ENCODE results near the gene C3. TPM values are rescaled to one million over a fixed set of nuclear protein-coding genes. Genes with fewer than 3 reads are reported as not detected.

Gene C3
- total and polyA plus RNA-seq, 8 donors = 67.7 to 3,753 (median 596) TPM

- FAIRE-seq = no peak
- intact Hi-C loops (cut with DNase I) = no loop called here
- TF ChIP-seq CTCF (IDR thresholded peaks at IDR 0.05) = no peak
- H3K4me1 ChIP-seq = no peaks in the 10 kb centered on the region
- H3K9me3 ChIP-seq = no peaks in the 10 kb centered on the region
- peaks cover 0 to 3% (median 0%) of the 10 kb centered on the region in 3 donors for H3K36me3 ChIP-seq
- no peak overlapping the region for H3K4me3 ChIP-seq
- H3K27me3 ChIP-seq = no peaks in the 10 kb centered on the region
- no peak for ATAC-seq
- no peak overlapping the region for H3K27ac ChIP-seq
- DNase-seq = no peak
- whole genome bisulfite sequencing, 2 donors = 82 to 87% methylated on average over 11 of the region's 11 CpGs
These were observed 5.5 kb downstream of the C3 start for GRCh38 chr19:6714749-6715555.

DNA sequence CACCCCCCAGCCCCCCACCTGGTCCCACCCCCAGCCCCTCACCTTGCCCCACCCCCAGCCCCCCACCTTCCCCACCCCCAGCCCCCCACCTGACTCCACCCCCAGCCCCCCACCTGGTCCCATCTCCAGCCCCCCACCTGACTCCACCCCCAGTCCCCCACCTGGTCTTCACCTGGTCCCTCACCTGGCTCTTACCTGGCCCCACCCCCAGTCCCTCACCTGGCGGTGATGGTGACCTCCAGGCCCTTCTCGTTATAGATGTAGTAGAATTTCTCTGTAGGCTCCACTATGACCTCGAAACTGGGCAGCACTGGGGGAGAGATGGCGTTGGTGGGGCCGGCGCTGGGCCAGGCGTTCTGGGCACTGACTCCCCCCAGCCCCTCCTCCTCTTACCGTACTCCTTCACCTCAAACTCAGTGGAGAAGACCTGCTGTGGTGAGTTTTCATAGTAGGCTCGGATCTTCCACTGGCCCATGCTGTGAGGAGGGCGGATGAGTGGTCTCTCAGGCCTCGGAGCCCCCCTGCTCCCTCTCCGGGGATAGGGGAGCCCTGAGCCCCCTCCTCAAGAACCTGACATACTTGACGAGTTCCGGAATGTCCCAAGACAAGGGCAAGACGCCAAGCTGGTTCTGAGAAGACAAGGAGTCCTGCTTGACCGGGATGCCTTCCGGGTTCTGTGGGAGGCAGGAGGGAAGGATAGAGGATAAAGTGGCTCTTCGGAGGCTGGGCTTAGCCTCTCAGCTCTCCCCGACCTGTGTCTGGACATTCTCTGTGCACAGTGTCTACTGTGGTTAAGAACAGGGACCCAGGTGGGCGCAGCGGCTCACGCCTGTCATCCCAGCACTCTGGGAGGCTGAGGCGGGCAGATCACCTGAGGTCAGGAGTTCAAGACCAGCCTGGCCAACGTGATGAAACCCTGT is 6.4 kb downstream of the C3 start:
- no peak overlapping the region for H3K27ac ChIP-seq
- H3K4me3 ChIP-seq = no peak overlapping the region
- intact Hi-C loops (cut with DNase I) = no loop called here
- no peaks in the 10 kb centered on the region for H3K4me1 ChIP-seq
- no peaks in the 10 kb centered on the region for H3K27me3 ChIP-seq
- no peak for TF ChIP-seq CTCF (IDR thresholded peaks at IDR 0.05)
- ATAC-seq = peak in 1 of 4 donors; percentile 7
- peaks cover 0 to 3% (median 0%) of the 10 kb centered on the region in 3 donors for H3K36me3 ChIP-seq
- no peaks in the 10 kb centered on the region for H3K9me3 ChIP-seq
- peak in 2 of 6 donors; percentile 22 to 40 for DNase-seq
- no peak for FAIRE-seq
- WGBS, 2 donors = 68 to 73% methylated on average over 24 of the region's 24 CpGs

- H3K27me3 ChIP-seq = no peaks in the 10 kb centered on the region
These were observed 7.5 kb downstream of the C3 start for GRCh38 chr19:6712692-6713670.

More at GRCh38 chr19:6712692-6713670, 7.5 kb downstream of the C3 start:
- FAIRE-seq = no peak
- H3K9me3 ChIP-seq = no peaks in the 10 kb centered on the region
- TF ChIP-seq CTCF (IDR thresholded peaks at IDR 0.05) = no peak
- no peak overlapping the region for H3K4me3 ChIP-seq
- no peaks in the 10 kb centered on the region for H3K4me1 ChIP-seq
- WGBS, 2 donors = 86 to 88% methylated on average over 20 of the region's 20 CpGs
- ATAC-seq = no peak
- no peak for DNase-seq
- no peak overlapping the region for H3K27ac ChIP-seq
- intact Hi-C loops (cut with DNase I) = no loop called here
- peaks cover 0 to 3% (median 0%) of the 10 kb centered on the region in 3 donors for H3K36me3 ChIP-seq

Measured in pancreas (tissue), 10 donors.